ENCODE measurements around the gene OPN1SW.

OPN1SW gene

GRCh38 chr7:128793181-128793547 is 17.6 kb upstream of the OPN1SW start:
- DNase-seq (ENCODE audit: low spot score): no peak

GRCh38 chr7:128792471-128793180 is 17.0 kb upstream of the OPN1SW start:
- peak; percentile 24 for DNase-seq (ENCODE audit: low spot score)

GRCh38 chr7:128791972-128792327 is 16.4 kb upstream of the OPN1SW start:
- DNase-seq (ENCODE audit: low spot score): no peak

GRCh38 chr7:128791121-128791971 is 15.8 kb upstream of the OPN1SW start, which contains the start of gene CCDC136:
Gene CCDC136, plus strand, starts transcription at chr7:128791968. Its CDS starts 444 bp downstream, at chr7:128792412.
- peak; percentile 45 for DNase-seq (ENCODE audit: low spot score)

GRCh38 chr7:128790315-128791041 is 14.9 kb upstream of the OPN1SW start:
- no peak for DNase-seq (ENCODE audit: low spot score)

GRCh38 chr7:128788446-128789412 is 13.1 kb upstream of the OPN1SW start:
- DNase-seq (ENCODE audit: low spot score): no peak

- DNase-seq (ENCODE audit: low spot score): no peak
Observed at GRCh38 chr7:128785738-128786137, 10.1 kb upstream of the OPN1SW start.

GRCh38 chr7:128783143-128783861 is 7.7 kb upstream of the OPN1SW start:
- peak; percentile 23 for DNase-seq (ENCODE audit: low spot score)

GRCh38 chr7:128781851-128782250 is 6.3 kb upstream of the OPN1SW start:
- no peak for DNase-seq (ENCODE audit: low spot score)

GRCh38 chr7:128781126-128781525 is 5.5 kb upstream of the OPN1SW start:
- DNase-seq (ENCODE audit: low spot score): no peak

- no peak for DNase-seq (ENCODE audit: low spot score)
Observed at GRCh38 chr7:128778946-128779345, 3.4 kb upstream of the OPN1SW start.

- no peak for DNase-seq (ENCODE audit: low spot score)
Observed at GRCh38 chr7:128777156-128778123, 1.8 kb upstream of the OPN1SW start.

- no peak for DNase-seq (ENCODE audit: low spot score)
Observed at GRCh38 chr7:128774921-128775320, 673 bp downstream of the OPN1SW start.

- no peak for DNase-seq (ENCODE audit: low spot score)
Observed at GRCh38 chr7:128774029-128774689, 1.4 kb downstream of the OPN1SW start.

GRCh38 chr7:128773604-128774003 is 2.0 kb downstream of the OPN1SW start:
- no peak for DNase-seq (ENCODE audit: low spot score)

- DNase-seq (ENCODE audit: low spot score): no peak
Observed at GRCh38 chr7:128770233-128770632, 5.4 kb downstream of the OPN1SW start.

GRCh38 chr7:128767475-128768110 is 8.0 kb downstream of the OPN1SW start:
- DNase-seq (ENCODE audit: low spot score): no peak

GRCh38 chr7:128763541-128763940 is 12.1 kb downstream of the OPN1SW start:
- DNase-seq (ENCODE audit: low spot score): no peak

GRCh38 chr7:128759242-128759641 is 16.4 kb downstream of the OPN1SW start:
- DNase-seq (ENCODE audit: low spot score): no peak

Measured in hematopoietic multipotent progenitor cell treated with erythropoietin and hydrocortisone succinate and interleukin-3 and kit ligand, for 15 days (in vitro differentiated cells).